HG02623 (cell line): ENCODE results near the gene CTNNBIP1.

ENCODE experiments used
- ATAC-seq: cut with Tn5 transposase; IDR thresholded peaks from one replicate; pipeline ENCODE4 v1.9.1; 2021; ENCODE audit warnings: moderate library complexity; ENCODE audit not compliant: unreplicated experiment

CTNNBIP1 gene

DNA sequence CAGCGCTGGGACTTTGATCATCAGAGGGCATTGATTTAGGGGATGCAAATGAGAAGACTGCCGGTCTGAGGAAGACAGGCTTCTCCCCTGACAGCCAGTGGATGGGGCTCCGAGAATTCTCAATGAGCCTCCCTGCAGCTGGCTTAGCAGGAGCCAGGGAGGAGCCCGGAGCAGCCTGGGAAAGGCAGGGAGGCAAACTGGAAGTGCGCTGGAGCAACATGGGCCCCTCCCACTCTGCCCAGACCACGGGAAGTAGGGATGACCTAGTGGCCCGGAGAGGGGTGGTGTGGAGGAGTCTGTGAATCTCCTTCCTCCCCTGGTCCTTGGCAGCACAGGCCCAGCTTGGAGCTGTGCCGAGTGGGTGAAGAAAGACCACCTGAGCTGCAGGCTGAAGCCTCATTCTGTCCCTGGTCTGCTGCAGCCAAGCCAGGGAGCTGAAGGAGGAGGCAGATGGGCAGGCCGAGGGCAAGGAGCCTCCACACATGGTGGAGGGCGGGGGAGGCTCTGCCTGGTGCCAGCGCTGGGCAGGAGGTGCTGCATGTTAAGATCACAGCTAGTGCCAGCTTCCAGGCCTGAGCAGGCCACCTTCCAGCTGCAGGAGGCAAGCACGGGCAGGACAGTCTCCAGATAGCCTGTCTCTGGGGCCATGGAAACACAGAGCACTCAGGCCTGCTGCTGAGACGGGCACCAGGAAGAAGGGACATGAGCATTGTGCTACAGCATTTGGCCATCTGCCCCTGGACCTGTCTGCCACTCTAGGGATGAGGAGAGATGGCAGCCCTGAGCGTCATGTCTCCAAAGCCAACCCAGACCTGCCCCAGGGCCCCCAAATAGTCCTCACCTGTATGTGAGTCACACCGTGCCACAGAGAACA lies 74.1 kb downstream of the CTNNBIP1 start:
- no peak for ATAC-seq

DNA sequence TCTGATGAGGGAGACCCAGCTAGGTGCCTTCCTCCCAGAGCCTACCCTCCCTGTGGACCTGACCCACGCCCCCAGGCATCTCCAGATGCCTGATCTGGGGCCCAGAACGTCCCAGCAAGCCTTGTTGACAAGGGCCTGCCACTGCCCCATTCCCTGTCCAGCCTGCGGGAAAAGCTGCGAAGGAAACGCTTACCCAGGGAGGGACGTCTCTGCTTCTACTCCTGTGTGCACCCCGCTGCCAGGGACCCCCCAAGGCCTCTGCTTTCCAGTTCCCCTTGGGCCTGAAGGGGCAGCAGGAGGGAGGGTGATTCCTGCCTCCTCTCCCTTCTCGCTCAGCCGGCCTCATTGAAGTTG lies 74.7 kb downstream of the CTNNBIP1 start:
- no peak for ATAC-seq

DNA sequence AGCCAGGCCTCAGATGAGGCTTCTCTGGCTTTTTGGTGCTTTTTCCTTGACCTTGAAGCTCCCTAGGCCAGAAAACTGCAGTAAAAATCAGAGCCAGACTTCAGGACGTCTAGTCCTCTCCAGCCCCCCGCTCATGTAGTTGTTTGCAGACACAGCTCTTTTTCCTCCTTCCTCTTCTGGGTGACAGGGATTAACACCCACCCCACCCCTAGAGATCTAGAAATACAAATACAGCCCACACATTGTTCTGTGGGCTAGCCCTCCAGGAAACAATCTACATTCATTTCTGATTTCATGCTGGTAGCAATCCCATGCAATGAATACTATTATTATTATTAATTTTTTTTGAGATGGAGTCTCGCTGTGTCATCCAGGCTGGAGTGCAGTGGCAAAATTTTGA lies 76.4 kb downstream of the CTNNBIP1 start:
- no peak for ATAC-seq

DNA sequence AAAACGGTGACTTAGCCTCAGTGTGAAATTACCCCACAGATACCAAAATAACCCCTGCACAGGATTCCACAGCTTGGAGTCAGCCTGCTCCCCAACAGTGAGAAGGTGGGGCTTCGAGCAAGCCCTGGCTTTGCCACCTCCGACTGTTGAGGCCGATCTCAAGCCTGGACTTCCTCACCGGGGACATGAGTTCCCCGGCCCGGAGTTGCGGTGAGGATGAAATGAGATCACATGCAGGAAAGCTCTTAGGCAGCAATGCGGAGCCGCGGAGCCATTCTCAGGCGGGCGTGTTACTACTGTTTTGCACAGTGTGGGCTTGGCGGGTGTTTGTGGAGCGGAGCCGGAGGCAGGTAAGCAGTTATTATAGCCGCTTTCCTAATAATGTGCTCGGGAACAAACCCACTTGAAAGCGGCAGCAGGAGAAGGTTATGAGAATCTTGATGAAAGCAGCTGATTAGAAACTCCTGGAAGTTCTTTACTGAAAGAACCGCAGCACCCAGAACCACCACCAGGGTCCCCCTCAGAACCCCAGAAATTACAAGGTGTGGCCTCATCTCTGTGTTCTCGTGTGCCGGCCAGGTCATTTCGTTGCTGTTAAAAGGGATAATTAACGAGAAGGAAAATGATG lies 82.4 kb downstream of the CTNNBIP1 start:
- no peak for ATAC-seq

DNA sequence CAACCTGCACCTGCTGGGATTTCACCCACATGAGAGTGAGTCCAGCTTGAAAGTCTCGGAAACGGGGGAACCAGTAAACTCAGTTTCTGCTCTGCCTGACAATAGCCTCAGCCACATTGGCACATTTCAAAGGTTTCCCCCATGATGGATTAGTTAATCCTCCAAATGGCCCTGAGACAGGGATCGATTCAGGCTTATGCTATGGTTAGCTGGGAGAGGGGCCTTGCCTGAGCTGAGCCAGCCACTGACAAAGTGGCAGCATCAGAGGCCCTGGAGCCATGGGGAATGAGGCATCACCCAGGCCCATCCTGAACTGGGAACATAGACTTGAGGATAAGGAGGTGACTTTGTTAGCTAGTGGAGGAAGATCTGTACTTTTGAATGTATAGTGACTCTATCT lies 83.5 kb downstream of the CTNNBIP1 start:
- no peak for ATAC-seq

DNA sequence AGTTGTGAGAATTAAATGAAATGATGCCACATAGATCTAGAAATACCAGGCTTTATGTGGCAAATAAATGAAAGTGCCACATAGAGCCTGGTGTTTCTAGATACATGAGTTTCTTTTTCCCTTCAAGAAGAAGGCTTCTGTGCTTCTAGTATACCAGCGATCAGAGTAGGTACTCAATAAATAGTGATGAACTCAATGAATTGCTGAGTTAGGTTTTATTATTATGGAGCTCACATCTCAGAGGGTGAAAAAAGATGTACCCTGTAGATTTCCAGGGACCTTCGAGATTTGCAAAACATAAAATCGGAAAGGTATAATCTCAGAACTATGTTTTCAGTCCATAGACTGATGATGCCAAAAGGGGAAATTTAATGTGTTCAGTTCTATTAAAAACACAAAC lies 84.0 kb downstream of the CTNNBIP1 start:
- ATAC-seq = no peak

DNA sequence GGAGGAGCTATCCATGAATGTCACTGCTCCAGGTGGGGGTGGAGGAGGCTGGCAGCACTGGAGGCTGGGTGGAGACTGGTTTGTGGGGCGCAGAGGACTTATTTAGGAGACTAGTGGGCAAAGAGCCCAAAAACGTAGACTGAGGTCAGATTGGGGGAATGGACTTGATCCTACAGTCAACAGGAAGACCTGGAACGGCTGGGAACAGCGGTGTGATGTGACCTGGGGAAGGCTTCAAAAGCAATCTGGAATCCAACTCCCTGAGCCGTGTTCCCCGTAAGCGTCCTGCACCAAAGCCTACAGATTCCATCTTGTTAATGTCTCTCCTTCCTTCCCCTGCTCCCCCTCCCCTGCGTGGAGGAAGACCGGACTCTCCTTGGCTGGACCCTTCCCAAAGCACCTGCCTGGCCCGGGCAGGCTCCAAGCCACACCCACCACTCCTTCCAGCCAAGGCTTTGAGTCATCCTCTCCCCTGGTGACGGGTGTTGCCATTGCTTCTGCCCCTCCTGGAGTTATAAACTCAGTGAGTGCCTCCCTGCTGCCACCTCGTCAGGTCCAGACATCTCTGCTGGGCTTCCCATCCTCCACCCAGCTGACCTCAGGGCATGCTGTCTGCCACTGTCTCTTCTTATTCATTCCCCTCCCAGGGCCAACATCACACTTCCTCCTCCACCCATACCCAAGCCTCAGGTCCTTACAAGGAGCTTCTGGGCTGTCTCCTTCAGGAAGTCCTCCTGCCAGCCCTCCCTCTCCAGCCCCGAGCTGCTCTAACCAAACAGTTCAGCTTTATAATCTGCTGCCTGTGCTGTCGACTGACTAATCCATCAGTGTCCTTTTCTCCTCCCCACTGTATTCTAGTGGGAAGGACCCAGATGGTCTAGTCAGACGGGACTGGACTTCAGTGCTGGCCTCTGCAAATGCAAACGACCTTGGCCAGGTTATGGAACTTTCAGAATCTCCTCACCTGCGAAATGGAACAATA lies 84.7 kb downstream of the CTNNBIP1 start:
- ATAC-seq = no peak

DNA sequence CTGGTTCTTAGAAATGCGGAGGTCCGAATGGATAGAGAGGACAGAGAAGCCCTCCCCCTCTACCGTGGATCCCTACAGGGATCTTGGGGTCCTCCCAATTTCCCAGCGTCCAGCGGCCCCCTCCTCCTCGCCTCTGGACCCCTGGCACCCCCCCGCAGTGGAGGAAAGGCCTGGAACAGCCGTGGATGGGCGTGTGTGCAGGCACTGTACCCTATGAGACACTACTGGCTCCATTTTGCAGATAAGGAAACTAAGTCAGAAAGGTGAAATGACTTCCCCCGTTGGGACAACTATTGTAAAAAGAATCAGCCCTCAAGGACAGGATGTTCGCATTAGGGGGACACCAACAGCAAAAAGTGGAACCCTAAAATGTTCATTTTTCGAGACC lies 85.4 kb downstream of the CTNNBIP1 start:
- no peak for ATAC-seq

DNA sequence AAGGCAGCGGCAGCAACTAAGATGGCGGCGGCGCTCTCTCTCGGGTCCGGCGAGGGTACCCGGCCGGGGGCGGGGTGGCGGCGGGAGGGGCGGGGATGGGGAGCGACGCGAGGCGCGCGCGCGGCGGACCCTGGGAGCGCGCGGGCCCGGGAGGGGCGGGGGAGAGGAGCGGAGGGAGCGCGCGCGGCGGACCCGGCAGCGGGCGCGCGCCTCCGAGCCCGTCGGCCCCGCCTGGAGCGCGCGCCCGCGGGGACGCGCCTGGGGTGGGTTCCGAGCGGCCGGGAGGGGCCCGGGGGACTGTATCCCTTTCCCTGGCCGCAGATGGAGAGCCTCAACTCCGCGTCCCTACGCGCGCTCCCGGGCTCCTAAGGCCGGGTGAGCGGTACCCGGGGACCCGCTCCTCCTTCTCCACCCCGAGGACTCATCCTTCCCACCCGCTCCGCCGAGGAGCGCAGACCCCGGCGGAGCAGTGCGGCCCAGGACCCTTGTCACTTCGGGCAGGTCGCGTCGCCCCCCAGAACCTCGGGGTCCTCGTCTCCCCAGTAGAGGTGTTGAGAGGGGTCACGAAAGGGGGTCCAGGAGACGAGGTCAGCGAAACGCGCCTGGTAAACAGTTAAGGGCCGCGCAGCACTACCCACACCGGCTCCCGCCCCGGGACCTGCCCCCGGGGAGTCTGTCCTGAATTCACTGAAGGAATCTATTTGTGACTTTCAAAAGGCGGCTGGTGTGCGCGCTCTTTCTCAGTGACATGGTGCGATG lies 85.9 kb downstream of the CTNNBIP1 start, which contains the start of gene CLSTN1:
Gene CLSTN1 (minus strand): TSS at position 23 of the 759 bp plus-strand sequence. CDS start 232 bp downstream, outside the sequence.
- ATAC-seq = peak; percentile 56

DNA sequence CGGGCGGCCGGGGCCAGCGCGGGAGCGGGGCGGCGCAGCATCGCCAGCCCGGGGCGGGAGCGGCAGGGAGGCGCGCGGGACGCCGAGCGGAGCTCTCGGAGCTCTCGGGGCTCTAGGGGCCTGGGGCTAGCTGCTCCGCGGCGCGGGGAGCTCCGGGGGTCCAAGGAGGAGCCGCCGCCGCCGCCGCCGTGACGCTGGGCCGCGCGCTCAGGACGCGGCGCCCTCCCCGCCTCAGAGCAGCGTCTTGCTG lies 86.5 kb downstream of the CTNNBIP1 start:
- peak; percentile 15 for ATAC-seq

DNA sequence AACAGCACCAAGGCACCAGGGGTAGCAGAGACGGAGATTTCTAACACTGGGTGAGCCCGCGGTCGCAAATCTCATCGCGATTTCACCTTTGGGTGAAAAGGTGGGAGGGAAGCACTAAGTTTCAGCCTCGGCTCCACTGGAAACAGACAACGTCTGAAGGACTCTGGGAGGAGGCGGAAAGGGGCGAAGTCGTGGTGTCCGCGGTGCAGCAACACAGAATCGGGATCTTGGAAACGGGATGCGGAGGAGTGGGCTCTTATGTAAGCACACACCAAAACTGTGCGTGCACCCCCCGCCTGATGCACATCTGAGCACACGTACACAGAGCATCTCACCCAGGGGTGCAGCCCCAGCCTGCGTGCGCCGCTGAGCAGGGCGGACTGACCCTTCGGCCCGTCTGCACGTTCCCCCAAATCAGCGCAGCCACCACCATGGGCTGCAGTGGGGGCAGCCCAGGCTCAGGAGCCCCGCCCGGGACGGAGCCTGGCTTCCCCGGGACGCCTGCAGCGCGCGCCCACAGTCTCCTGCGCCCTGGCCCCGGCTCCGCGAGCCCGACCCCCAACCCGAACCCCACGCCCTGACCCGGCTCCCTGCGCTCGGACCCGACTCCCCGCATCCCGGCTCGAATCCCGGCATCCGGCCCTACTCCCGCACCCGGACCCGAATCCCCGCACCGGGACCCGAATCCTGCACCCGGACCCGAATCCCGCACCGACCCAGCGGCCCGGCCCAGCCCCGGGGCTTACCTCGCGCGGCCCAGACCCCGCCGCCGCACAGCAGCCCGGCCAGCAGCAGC lies 87.0 kb downstream of the CTNNBIP1 start:
- ATAC-seq = no peak

DNA sequence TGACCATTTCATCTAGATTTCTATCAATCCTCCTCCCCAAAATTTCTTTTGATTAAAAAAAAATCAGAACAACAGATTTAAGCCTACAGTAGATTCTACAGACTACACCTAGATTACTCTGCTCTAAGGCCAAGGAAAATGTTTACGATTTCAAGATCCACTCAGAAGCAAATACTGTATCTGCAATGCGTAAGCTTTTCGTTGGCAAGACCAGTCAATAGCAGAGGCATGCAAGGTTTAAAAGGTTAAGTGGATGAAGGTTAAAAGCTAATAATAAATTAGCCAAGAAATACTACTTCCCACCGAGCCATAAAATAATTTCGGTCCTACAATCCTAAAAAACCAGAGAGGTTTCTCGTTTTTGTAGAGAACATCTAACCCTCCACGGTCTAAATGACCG lies 87.6 kb downstream of the CTNNBIP1 start:
- ATAC-seq = no peak

DNA sequence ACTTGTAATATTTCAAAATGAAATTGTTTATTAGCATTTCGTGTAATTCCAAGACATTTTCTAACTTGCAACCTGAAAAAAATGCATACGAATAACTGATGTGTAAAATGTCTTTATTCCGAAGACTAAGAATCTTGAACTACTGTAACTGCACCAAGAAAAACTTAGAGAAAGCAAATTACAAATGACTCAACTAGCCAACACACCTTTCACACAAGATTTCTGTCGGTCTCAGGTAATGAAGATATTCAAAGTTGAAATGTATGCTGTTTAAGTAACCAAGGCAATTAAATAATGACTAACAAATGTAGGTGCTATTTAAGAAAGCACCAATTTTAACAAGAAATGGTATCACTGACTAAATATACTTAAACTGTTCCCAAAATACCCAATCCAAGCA lies 88.4 kb downstream of the CTNNBIP1 start:
- no peak for ATAC-seq

DNA sequence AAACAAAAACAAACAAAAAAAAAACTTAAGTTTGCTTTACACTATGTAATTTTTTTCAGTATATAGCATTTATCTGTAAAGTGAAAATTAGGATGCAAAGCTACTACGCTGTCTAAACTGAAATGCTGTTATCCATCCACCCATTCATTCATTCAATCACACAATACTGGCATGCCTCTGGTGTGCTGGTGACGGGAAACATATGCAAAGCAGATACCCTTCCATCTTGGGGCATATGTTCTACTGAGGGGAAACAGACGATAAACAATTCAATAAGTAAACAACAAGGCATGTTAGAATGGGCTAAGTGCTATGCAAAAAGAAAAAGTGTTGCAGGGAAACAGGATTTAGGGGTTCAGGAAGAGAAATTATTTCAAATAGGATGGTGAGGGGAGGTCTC lies 89.5 kb downstream of the CTNNBIP1 start:
- no peak for ATAC-seq

DNA sequence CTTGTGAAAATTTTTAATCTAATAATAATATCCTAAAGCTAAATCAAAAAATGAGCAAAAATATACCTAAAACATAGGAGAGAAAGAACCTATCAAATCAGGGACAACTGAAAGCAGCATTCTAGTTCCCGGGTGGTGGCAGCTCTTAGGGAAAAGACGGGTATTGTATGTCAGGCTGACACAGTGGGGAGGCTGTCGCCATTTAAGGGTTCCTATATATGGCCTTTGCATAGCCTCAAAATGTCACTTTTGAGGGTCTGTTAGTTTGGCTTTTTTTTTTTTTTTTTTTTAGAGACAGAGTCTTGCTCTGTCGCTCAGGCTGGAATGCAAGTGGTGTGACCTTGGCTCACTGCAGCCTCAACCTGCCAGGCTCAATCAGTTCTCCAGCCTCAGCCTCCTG lies 92.3 kb downstream of the CTNNBIP1 start:
- no peak for ATAC-seq

DNA sequence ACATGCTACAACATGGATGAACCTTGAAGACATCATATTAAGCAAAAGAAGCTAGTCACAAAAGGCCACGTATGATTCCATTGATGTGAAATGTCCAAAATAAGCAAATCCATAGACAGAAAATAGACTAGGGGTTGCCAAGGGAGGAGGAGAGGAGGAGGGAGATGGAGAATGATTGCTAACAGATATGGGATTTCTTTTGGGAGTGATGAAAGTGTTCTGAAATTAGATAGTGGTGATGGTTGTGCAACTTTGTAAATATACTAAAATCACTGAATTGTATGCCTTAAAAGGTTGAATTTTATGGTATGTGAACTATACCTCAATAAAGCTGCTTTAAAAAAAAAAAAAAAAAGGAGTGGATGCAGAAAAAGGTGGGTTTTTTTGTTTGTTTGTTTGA lies 93.9 kb downstream of the CTNNBIP1 start:
- ATAC-seq = no peak

DNA sequence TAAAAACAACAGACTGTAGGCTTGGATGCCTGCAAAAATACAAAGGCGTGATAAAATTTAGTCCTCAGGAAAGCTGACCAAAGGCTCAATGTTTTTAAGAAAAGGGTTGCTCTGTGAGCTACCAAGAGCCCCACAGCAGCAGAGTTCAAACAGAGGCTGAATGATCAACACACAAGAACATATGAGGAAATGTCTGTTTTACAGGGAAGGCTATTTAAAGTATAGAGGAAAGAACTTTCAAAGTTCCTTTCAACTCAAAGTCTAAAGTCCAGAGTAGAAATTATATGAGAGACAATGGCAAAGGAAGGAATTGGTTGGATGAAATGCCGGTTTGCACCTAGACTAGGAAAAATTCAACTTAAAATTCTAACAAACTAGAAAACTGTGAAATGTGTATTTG lies 94.9 kb downstream of the CTNNBIP1 start:
- ATAC-seq = no peak

DNA sequence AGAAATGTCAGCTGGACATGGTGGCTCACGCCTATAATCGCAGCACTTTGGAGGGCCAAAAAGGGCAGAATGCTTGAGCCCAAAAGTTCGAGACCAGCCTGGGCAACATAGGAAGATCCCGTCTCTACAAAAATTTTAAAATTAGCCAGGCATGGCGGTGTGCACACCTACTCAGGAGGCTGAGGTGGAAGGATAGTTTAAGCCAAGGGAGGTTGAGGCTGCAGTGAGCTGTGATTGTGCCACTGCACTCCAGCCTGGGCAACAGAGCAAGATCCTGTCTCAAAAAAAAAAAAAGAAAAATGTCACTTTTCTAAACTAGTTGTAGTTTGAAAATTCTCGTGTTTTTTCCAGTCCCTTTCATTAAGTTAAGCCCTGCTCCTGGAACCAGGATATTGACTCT lies 95.5 kb downstream of the CTNNBIP1 start:
- ATAC-seq = no peak

DNA sequence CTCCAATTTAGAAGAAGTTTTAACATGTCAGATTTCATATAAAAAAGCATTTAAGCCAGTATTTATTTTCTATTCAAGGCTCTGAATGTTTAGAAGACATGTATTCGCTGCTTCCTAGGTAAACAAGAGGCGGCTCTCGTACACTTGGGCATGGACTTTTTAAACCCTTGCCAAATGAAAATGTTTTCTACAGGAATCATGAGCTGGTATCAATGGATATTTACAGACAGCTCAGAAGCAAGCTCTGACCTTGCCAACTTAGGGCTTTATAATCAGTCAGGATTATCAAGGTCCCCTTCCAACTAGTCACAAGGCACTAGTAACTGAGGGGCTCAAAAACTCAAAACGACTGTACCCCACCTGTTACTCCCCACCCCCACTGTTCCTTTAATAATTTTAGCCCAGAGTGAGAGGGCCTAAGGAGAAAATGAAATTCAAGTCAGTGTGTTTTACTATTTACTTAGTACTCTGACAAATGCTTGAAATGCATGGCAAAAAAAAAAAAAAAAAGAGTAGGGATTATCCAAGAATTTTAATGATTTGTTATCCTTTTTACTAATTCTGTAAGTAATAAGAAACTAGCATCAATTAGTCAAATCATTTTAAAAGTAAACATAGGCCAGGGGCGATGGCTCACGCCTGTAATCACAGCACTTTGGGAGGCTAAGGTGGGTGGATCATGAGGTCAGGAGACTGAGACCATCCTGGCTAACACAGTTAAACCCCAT lies 98.7 kb downstream of the CTNNBIP1 start:
- no peak for ATAC-seq
